Loucy (cell line): ENCODE results near the gene SLC38A9.

ENCODE experiments used
- H2AFZ ChIP-seq: fragments of 200-600 bp; sonication (generic); 2 replicates; pipeline ENCODE4 v1.6.0; 2016; ENCODE audit warnings: antibody characterized with exemption, mild to moderate bottlenecking, low read length, moderate library complexity
- H3F3A ChIP-seq: fragments of 200-600 bp; 2 replicates; pipeline ENCODE4 v1.6.0; 2016; ENCODE audit warnings: antibody characterized with exemption, low read depth, mild to moderate bottlenecking
- H3K27me3 ChIP-seq: fragments of 200-600 bp; sonication (generic); 2 replicates; pipeline ENCODE4 v1.6.1; 2014; ENCODE audit warnings: low read length, mild to moderate bottlenecking; ENCODE audit not compliant: insufficient read depth, poor library complexity, severe bottlenecking
- H3K36me3 ChIP-seq: fragments of 200-600 bp; sonication (generic); 2 replicates; pipeline ENCODE4 v1.6.1; 2016; ENCODE audit warnings: low read length; ENCODE audit not compliant: insufficient read depth
- H3K4me1 ChIP-seq: fragments of 200-600 bp; sonication (generic); 2 replicates; pipeline ENCODE4 v1.5.1; 2014; ENCODE audit warnings: low read length, mild to moderate bottlenecking; ENCODE audit not compliant: insufficient read depth, poor library complexity, severe bottlenecking
- H3K4me2 ChIP-seq: fragments of 200-600 bp; sonication (generic); 2 replicates; pipeline ENCODE4 v1.6.0; 2014; ENCODE audit warnings: antibody characterized with exemption, low read length, low read depth, mild to moderate bottlenecking; ENCODE audit not compliant: poor library complexity, severe bottlenecking
- H3K4me3 ChIP-seq: fragments of 200-600 bp; sonication (generic); 2 replicates; pipeline ENCODE4 v1.5.1; 2014; ENCODE audit warnings: low read length, mild to moderate bottlenecking, mixed read lengths; ENCODE audit not compliant: poor library complexity, severe bottlenecking
- H3K79me2 ChIP-seq: fragments of 200-600 bp; sonication (generic); 2 replicates; pipeline ENCODE4 v1.6.1; 2014; ENCODE audit warnings: low read length; ENCODE audit not compliant: insufficient read depth
- H3K9ac ChIP-seq: fragments of 200-600 bp; sonication (generic); 2 replicates; pipeline ENCODE4 v1.6.0; 2014; ENCODE audit warnings: mild to moderate bottlenecking, low read depth, low read length, moderate library complexity; ENCODE audit not compliant: poor library complexity, severe bottlenecking
- H3K9me2 ChIP-seq: fragments of 200-600 bp; sonication (generic); replicated peaks from 2 replicates; pipeline ENCODE4 v1.6.1; 2016; ENCODE audit warnings: low read depth, low read length, mixed read lengths
- H3K9me3 ChIP-seq: fragments of 200-600 bp; sonication (generic); 2 replicates; pipeline ENCODE4 v1.6.1; 2014; ENCODE audit warnings: mild to moderate bottlenecking, antibody characterized with exemption, low read length, low read depth; ENCODE audit not compliant: insufficient read depth
- H4K20me1 ChIP-seq: fragments of 200-600 bp; sonication (generic); 2 replicates; pipeline ENCODE4 v1.6.0; 2014; ENCODE audit warnings: antibody characterized with exemption, low read length, mild to moderate bottlenecking; ENCODE audit not compliant: insufficient read depth, poor library complexity, severe bottlenecking
- CTCF ChIP-seq: fragments of 200-600 bp; sonication (generic); conservative IDR thresholded peaks from 2 replicates; pipeline ENCODE4 v1.5.1; 2014; ENCODE audit warnings: mild to moderate bottlenecking, antibody characterized with exemption, low read length
- EZH2phosphoT487 ChIP-seq: fragments of 200-600 bp; IDR thresholded peaks from 2 replicates; pipeline ENCODE4 v1.6.1; 2018; ENCODE audit warnings: antibody characterized with exemption, mild to moderate bottlenecking, moderate library complexity, borderline replicate concordance

SLC38A9 gene

GRCh38 chr5:55613112-55613868 lies 98.8 kb downstream of the SLC38A9 start:
- no peak for TF ChIP-seq EZH2phosphoT487
- TF ChIP-seq CTCF = no peak
- no peaks in the 10 kb centered on the region for H3K79me2 ChIP-seq
- H3K9me2 ChIP-seq = no peaks in the 10 kb centered on the region

GRCh38 chr5:55610542-55610941 lies 101.6 kb downstream of the SLC38A9 start:
- Histone ChIP-seq H3K27me3 (no peaks in the 10 kb centered on the region), H3K9ac (no peak overlapping the region), H3F3A (no peaks in the 10 kb centered on the region), H3K9me3 (no peaks in the 10 kb centered on the region), H3K9me2 (no peaks in the 10 kb centered on the region), H3K36me3 (no peaks in the 10 kb centered on the region), H2AFZ (no peak overlapping the region), H3K4me3 (no peak overlapping the region), H3K4me2 (no peak overlapping the region), H4K20me1 (no peaks in the 10 kb centered on the region), H3K4me1 (no peaks in the 10 kb centered on the region), H3K79me2 (no peaks in the 10 kb centered on the region)
- TF ChIP-seq EZH2phosphoT487 (no peak), CTCF (no peak)

More at GRCh38 chr5:55613112-55613868, 98.8 kb downstream of the SLC38A9 start:
- H3K27me3 ChIP-seq = no peaks in the 10 kb centered on the region
- no peaks in the 10 kb centered on the region for H3K9me3 ChIP-seq
- H3K4me2 ChIP-seq = no peak overlapping the region
- no peak overlapping the region for H2AFZ ChIP-seq
- no peak overlapping the region for H3K4me3 ChIP-seq
- H3F3A ChIP-seq = no peaks in the 10 kb centered on the region
- H4K20me1 ChIP-seq = no peaks in the 10 kb centered on the region
- no peaks in the 10 kb centered on the region for H3K4me1 ChIP-seq
- no peak overlapping the region for H3K9ac ChIP-seq
- no peaks in the 10 kb centered on the region for H3K36me3 ChIP-seq

- Histone ChIP-seq H3K9ac (no peak overlapping the region), H3K36me3 (no peaks in the 10 kb centered on the region), H3K4me3 (no peak overlapping the region), H2AFZ (no peak overlapping the region), H3K27me3 (no peaks in the 10 kb centered on the region), H4K20me1 (no peaks in the 10 kb centered on the region), H3K79me2 (no peaks in the 10 kb centered on the region), H3K4me2 (no peak overlapping the region), H3F3A (no peaks in the 10 kb centered on the region), H3K9me3 (no peaks in the 10 kb centered on the region), H3K4me1 (no peaks in the 10 kb centered on the region), H3K9me2 (no peaks in the 10 kb centered on the region)
- no peak for TF ChIP-seq CTCF
- TF ChIP-seq EZH2phosphoT487 = no peak
Observed at GRCh38 chr5:55609413-55609812, 102.7 kb downstream of the SLC38A9 start.
